ENCODE results near the gene C14orf132. TPM values are rescaled to one million over a fixed set of nuclear protein-coding genes. Genes with fewer than 3 reads are reported as not detected.

Gene C14orf132
- total and polyA plus RNA-seq, 9 of the 15 experiments (the other 6 are each of a cell fraction or from before 2014, with no cell fraction given), result not detected

- TF ChIP-seq E4F1 (CRISPR knock-in tag; IDR thresholded peaks at IDR 0.05; ENCODE audit: borderline replicate concordance), result no peak
- TF ChIP-seq THRAP3 (IDR thresholded peaks at IDR 0.05; ENCODE audit: borderline replicate concordance), result no peak
Measured at GRCh38 chr14:96050482-96050881, 11.3 kb downstream of the C14orf132 start (continued).

- in situ Hi-C loops (cut with MboI), result no loop called here
- CTCF ChIA-PET (ENCODE audit: low intra/inter-chr PET ratio), result interaction anchor here (0.6 kb wide), 2 partner anchors 339 to 407 kb away, joined by 3 to 5 read pairs; no protein-coding TSS in a partner anchor
- ATAC-seq, result no peak
- Histone ChIP-seq H3K27me3 (ENCODE audit: control insufficient read depth in 2 of 2, insufficient read depth in 2 of 2, low read length in 2 of 2) (no peaks in the 10 kb centered on the region), H3K9ac (ENCODE audit: insufficient read depth in 1 of 2, low read depth in 2 of 2, low read length in 2 of 2) (no peak overlapping the region), H3K4me2 (ENCODE audit: insufficient read depth, low read length) (no peak overlapping the region), H3K9me3 (replicated peaks; ENCODE audit: control insufficient read depth, insufficient read depth, low read depth, low read length) (no peaks in the 10 kb centered on the region), H3K4me1 (replicated peaks in 1 of 2; ENCODE audit: control insufficient read depth in 2 of 2, insufficient read depth in 2 of 2, low read length in 2 of 2) (no peaks in the 10 kb centered on the region), H3K4me3 (no peak overlapping the region), H3K79me2 (ENCODE audit: control insufficient read depth, insufficient read depth, low read length) (no peaks in the 10 kb centered on the region), H3K9me1 (ENCODE audit: control insufficient read depth, insufficient read depth, low read length) (no peaks in the 10 kb centered on the region), H3K27ac (ENCODE audit: extremely low read depth, low read depth, low read length) (no peak overlapping the region), H4K20me1 (replicated peaks; ENCODE audit: control insufficient read depth, insufficient read depth, low read length) (no peaks in the 10 kb centered on the region), H3K36me3 (ENCODE audit: control insufficient read depth, insufficient read depth, low read length) (no peaks in the 10 kb centered on the region), H2AFZ (ENCODE audit: low read depth, low read length) (no peak overlapping the region)
- intact Hi-C loops (cut with micrococcal nuclease), result no loop called here
- 0% methylated on average over 3 of the region's 3 CpGs for WGBS (ENCODE audit: insufficient coverage, low coverage, missing lambda C conversion rate)
- no peak for FAIRE-seq
- BruUV-seq (replicated peaks), result no TSS peak
- POLR2A ChIA-PET, result no interaction called here
- no peak for DNase-seq (ENCODE audit: extremely low read depth in 1 of 4, low spot score in 3 of 4)
- TF ChIP-seq SLC30A9 (CRISPR knock-in tag; IDR thresholded peaks at IDR 0.05) (no peak), POLR2B (IDR thresholded peaks at IDR 0.05; ENCODE audit: low read depth, partially characterized antibody) (no peak), ILF3 (IDR thresholded peaks at IDR 0.05; ENCODE audit: borderline replicate concordance) (no peak), GATAD2B (IDR thresholded peaks at IDR 0.05; ENCODE audit: borderline replicate concordance) (no peak), ZBTB12 (CRISPR knock-in tag; IDR thresholded peaks at IDR 0.05) (no peak), CUX1 (CRISPR knock-in tag; IDR thresholded peaks at IDR 0.05) (no peak), TRIM24 (IDR thresholded peaks at IDR 0.05) (no peak), BDP1 (IDR thresholded peaks at IDR 0.05; ENCODE audit: insufficient read depth, insufficient read length) (no peak)
Measured at GRCh38 chr14:96051231-96051630, 12.1 kb downstream of the C14orf132 start.
